Neural cell (in vitro differentiated cells): ENCODE data around the gene MARCHF5. TPM values are rescaled to one million over a fixed set of nuclear protein-coding genes. Genes with fewer than 3 reads are reported as not detected.

ENCODE experiments used
- H2AFZ ChIP-seq: fragments of 200-600, 300-800 bp; sonication (generic), shearing (Covaris generic); 2 replicates; pipeline ENCODE4 v1.6.0; 2014; ENCODE audit warnings: low read depth, mild to moderate bottlenecking, antibody characterized with exemption, low read length, moderate library complexity
- H3F3A ChIP-seq: fragments of 200-600 bp; shearing (Covaris generic); 2 replicates; pipeline ENCODE4 v1.6.1; 2016; ENCODE audit warnings: mild to moderate bottlenecking, moderate library complexity, mixed read lengths, antibody characterized with exemption, low read length; ENCODE audit not compliant: insufficient read depth, poor library complexity, severe bottlenecking
- H3K27ac ChIP-seq: fragments of 200-600, 300-800 bp; sonication (generic), shearing (Covaris generic); 2 replicates; pipeline ENCODE4 v1.5.1; 2014; ENCODE audit warnings: mild to moderate bottlenecking, low read length, moderate library complexity
- H3K27me3 ChIP-seq: fragments of 300-800, 200-600 bp; sonication (generic), shearing (Covaris generic); 2 replicates; pipeline ENCODE4 v1.6.0; 2014; ENCODE audit warnings: mild to moderate bottlenecking, low read depth, low read length, moderate library complexity; ENCODE audit not compliant: insufficient read depth
- H3K36me3 ChIP-seq: fragments of 300-800, 200-600 bp; sonication (generic), shearing (Covaris generic); 2 replicates; pipeline ENCODE4 v1.5.1; 2014; ENCODE audit warnings: mild to moderate bottlenecking, antibody characterized with exemption, low read length, moderate library complexity; ENCODE audit not compliant: insufficient read depth
- H3K4me2 ChIP-seq: fragments of 300-800, 200-600 bp; sonication (generic), shearing (Covaris generic); 2 replicates; pipeline ENCODE4 v1.6.0; 2014; ENCODE audit warnings: mild to moderate bottlenecking, low read length
- H3K4me3 ChIP-seq: fragments of 300-800, 200-600 bp; sonication (generic), shearing (Covaris generic); 2 replicates; pipeline ENCODE4 v1.5.1; 2014; ENCODE audit warnings: mild to moderate bottlenecking, low read length, moderate library complexity
- H3K79me2 ChIP-seq: fragments of 200-600 bp; shearing (Covaris generic); replicated peaks from 2 replicates; pipeline ENCODE4 v1.6.0; 2014; ENCODE audit warnings: mild to moderate bottlenecking, low read length, moderate library complexity; ENCODE audit not compliant: insufficient read depth
- H3K9ac ChIP-seq: fragments of 300-800, 200-600 bp; sonication (generic), shearing (Covaris generic); 2 replicates; pipeline ENCODE4 v1.6.1; 2016; ENCODE audit warnings: mild to moderate bottlenecking, low read length, mixed read lengths
- H3K9me2 ChIP-seq: fragments of 200-600 bp; shearing (Covaris generic); 2 replicates; pipeline ENCODE4 v1.6.1; 2016; ENCODE audit warnings: mild to moderate bottlenecking, low read length, mixed read lengths; ENCODE audit not compliant: insufficient read depth
- H3K9me3 ChIP-seq: fragments of 200-600, 300-800 bp; sonication (generic), shearing (Covaris generic); 2 replicates; pipeline ENCODE4 v1.6.1; 2016; ENCODE audit warnings: mild to moderate bottlenecking, mixed run types, low read length, moderate library complexity, mixed read lengths
- H4K20me1 ChIP-seq: fragments of 200-600 bp; shearing (Covaris generic); 2 replicates; pipeline ENCODE4 v1.6.1; 2016; ENCODE audit warnings: mild to moderate bottlenecking, mixed run types; ENCODE audit not compliant: insufficient read depth
- EP300 ChIP-seq: fragments of 450-650 bp; conservative IDR thresholded peaks from 2 replicates; pipeline ENCODE4 v1.6.1; 2014; ENCODE audit warnings: antibody characterized with exemption, mild to moderate bottlenecking, moderate library complexity; ENCODE audit not compliant: poor library complexity, severe bottlenecking
- EZH2 ChIP-seq: fragments of 200-600, 300-800 bp; shearing (Covaris generic), sonication (generic); IDR thresholded peaks from 2 replicates; pipeline ENCODE4 v1.6.1; 2014; ENCODE audit warnings: antibody characterized with exemption, low read length, borderline replicate concordance, mild to moderate bottlenecking; ENCODE audit not compliant: insufficient read depth, poor library complexity, severe bottlenecking
- MXI1 ChIP-seq: fragments of 450-650 bp; conservative IDR thresholded peaks from 2 replicates; pipeline ENCODE4 v1.6.1; 2014; ENCODE audit warnings: antibody characterized with exemption, mild to moderate bottlenecking; ENCODE audit not compliant: poor library complexity, severe bottlenecking
- POLR2AphosphoS5 ChIP-seq: IDR thresholded peaks from 2 replicates; pipeline ENCODE4 v1.6.1; 2012
- RAD21 ChIP-seq: fragments of 450-650 bp; conservative IDR thresholded peaks from 2 replicates; pipeline ENCODE4 v1.6.1; 2014; ENCODE audit warnings: antibody characterized with exemption, mild to moderate bottlenecking, moderate library complexity
- SMC3 ChIP-seq: fragments of 450-650 bp; conservative IDR thresholded peaks from 2 replicates; pipeline ENCODE4 v1.6.1; 2014; ENCODE audit warnings: antibody characterized with exemption, mild to moderate bottlenecking, moderate library complexity; ENCODE audit not compliant: poor library complexity
- TAF1 ChIP-seq: IDR thresholded peaks from 2 replicates; pipeline ENCODE4 v1.6.1; 2012; ENCODE audit warnings: low read depth
- polyA plus RNA-seq: library from polyadenylated mRNA; depleted of rRNA; stranded (reverse); fragments of >200 nt; gene quantifications from 2 replicates; pipeline ENCODE4 v1.2.3, GENCODE V29; 2014
- TF ChIP-seq, protein P1 (sequence below): fragments of 450-650 bp; IDR thresholded peaks from 2 replicates; pipeline ENCODE4 v1.5.1; 2014; ENCODE audit warnings: antibody characterized with exemption, mild to moderate bottlenecking, moderate library complexity; ENCODE audit not compliant: poor library complexity, severe bottlenecking
- TF ChIP-seq, protein P2 (sequence below): IDR thresholded peaks from 2 replicates; pipeline ENCODE4 v1.6.1; 2012; ENCODE audit warnings: borderline replicate concordance

Gene MARCHF5
- polyA plus RNA-seq, 1 donor from 2014 or later = 65.5 TPM

DNA sequence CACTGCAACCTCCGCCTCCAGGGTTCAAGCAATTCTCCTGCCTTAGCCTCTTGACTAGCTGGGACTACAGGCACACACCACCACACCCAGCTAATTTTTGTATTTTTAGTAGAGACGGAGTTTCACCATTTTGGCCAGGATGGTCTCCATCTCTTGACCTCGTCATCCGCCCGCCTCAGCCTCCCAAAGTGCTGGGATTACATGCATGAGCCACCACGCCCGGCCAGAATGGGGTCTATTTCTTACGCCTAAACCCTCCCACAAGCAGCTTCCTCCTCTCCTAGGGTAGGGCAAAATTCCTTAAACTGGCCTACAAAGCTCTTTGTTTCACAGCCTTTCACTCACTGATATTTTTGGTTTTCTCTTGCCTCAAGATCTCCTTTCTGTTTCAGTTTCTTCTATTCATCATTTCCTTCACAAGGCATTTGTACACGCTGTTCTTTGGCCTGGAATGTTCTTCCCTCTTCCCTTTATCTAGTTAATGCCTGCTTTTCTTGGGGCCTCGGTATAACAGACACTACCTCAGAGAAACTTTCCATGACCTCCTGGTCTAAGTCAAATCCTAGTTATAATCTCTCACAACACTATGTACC is 6.8 kb upstream of the MARCHF5 start:
- Histone ChIP-seq H3K4me3 (no peak overlapping the region), H3F3A (no peaks in the 10 kb centered on the region), H3K9me2 (no peaks in the 10 kb centered on the region), H3K36me3 (no peaks in the 10 kb centered on the region), H3K9ac (no peak overlapping the region), H4K20me1 (no peaks in the 10 kb centered on the region), H3K27ac (no peak overlapping the region), H3K79me2 (no peaks in the 10 kb centered on the region), H3K4me2 (no peak overlapping the region), H2AFZ (no peak overlapping the region), H3K9me3 (no peaks in the 10 kb centered on the region), H3K27me3 (no peaks in the 10 kb centered on the region)
- TF ChIP-seq, protein P1, sequence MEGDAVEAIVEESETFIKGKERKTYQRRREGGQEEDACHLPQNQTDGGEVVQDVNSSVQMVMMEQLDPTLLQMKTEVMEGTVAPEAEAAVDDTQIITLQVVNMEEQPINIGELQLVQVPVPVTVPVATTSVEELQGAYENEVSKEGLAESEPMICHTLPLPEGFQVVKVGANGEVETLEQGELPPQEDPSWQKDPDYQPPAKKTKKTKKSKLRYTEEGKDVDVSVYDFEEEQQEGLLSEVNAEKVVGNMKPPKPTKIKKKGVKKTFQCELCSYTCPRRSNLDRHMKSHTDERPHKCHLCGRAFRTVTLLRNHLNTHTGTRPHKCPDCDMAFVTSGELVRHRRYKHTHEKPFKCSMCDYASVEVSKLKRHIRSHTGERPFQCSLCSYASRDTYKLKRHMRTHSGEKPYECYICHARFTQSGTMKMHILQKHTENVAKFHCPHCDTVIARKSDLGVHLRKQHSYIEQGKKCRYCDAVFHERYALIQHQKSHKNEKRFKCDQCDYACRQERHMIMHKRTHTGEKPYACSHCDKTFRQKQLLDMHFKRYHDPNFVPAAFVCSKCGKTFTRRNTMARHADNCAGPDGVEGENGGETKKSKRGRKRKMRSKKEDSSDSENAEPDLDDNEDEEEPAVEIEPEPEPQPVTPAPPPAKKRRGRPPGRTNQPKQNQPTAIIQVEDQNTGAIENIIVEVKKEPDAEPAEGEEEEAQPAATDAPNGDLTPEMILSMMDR = no peak
- no peak for TF ChIP-seq SMC3
- no peak for TF ChIP-seq EP300
- TF ChIP-seq, protein P2, sequence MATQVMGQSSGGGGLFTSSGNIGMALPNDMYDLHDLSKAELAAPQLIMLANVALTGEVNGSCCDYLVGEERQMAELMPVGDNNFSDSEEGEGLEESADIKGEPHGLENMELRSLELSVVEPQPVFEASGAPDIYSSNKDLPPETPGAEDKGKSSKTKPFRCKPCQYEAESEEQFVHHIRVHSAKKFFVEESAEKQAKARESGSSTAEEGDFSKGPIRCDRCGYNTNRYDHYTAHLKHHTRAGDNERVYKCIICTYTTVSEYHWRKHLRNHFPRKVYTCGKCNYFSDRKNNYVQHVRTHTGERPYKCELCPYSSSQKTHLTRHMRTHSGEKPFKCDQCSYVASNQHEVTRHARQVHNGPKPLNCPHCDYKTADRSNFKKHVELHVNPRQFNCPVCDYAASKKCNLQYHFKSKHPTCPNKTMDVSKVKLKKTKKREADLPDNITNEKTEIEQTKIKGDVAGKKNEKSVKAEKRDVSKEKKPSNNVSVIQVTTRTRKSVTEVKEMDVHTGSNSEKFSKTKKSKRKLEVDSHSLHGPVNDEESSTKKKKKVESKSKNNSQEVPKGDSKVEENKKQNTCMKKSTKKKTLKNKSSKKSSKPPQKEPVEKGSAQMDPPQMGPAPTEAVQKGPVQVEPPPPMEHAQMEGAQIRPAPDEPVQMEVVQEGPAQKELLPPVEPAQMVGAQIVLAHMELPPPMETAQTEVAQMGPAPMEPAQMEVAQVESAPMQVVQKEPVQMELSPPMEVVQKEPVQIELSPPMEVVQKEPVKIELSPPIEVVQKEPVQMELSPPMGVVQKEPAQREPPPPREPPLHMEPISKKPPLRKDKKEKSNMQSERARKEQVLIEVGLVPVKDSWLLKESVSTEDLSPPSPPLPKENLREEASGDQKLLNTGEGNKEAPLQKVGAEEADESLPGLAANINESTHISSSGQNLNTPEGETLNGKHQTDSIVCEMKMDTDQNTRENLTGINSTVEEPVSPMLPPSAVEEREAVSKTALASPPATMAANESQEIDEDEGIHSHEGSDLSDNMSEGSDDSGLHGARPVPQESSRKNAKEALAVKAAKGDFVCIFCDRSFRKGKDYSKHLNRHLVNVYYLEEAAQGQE = no peak
- TF ChIP-seq RAD21 = no peak
- no peak for TF ChIP-seq POLR2AphosphoS5
- no peak for TF ChIP-seq EZH2
- no peak for TF ChIP-seq MXI1
- TF ChIP-seq TAF1 = no peak

DNA sequence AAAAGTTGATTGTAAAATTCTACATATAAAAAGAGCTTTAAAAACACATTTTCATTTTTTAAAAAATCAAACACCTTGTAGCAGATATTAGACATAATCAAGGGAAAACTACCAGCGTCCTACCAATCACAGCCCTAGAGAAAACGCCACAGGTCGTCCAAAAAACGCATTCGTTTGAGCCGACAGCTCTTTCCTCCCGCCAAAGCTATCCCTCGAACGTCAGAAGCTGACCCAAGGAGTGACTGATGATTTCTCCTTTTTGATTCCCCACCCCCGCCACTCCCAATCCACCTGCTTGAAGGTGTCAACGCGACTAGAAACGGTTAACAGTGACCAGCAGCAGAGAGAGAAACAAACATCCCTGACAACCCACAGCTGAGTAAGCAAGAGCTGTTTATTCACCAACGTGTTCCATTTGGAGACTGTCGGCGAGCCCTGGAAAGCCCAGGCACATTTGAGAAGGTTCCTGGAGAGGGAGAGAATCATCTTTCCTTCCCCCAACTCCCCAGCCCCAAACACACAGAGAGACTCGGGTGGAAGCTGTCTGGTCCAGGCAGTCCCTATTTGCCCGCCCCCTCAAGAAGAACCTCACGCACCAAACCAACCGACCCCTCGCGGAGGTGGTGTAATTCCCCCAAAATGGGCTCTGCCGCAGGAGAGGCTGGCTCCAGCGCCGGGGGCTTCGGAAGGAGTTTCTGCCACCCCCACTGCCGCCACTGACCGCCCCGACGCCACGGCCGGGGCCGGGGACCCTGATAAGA is 711 bp upstream of the MARCHF5 start:
- Histone ChIP-seq H3F3A (no peaks in the 10 kb centered on the region), H3K27me3 (no peaks in the 10 kb centered on the region), H3K9me2 (no peaks in the 10 kb centered on the region), H3K4me3 (peak overlapping the region; percentile 93), H3K36me3 (no peaks in the 10 kb centered on the region), H3K9ac (peak overlapping the region; percentile 98), H3K4me2 (peak overlapping the region; percentile 94), H3K9me3 (no peaks in the 10 kb centered on the region), H3K79me2 (peaks cover 44% of the 10 kb centered on the region), H2AFZ (peak overlapping the region; percentile 99), H3K27ac (peak overlapping the region; percentile 81), H4K20me1 (no peaks in the 10 kb centered on the region)
- TF ChIP-seq EZH2 = no peak
- TF ChIP-seq, protein P2 = peak; percentile 1
- no peak for TF ChIP-seq RAD21
- no peak for TF ChIP-seq TAF1
- no peak for TF ChIP-seq MXI1
- TF ChIP-seq POLR2AphosphoS5 = no peak
